Bronchial epithelial cell (primary cell): ENCODE data around the gene CCDC63. TPM values are rescaled to one million over a fixed set of nuclear protein-coding genes. Genes with fewer than 3 reads are reported as not detected.
"Not testable (repeated sequence)": the region's sequence is repeated elsewhere in the genome, so short reads cannot be mapped to it uniquely, and the experiment has no call there.

ENCODE experiments used
- DNase-seq: peaks from one replicate; pipeline ENCODE4 v3.0.0-alpha.2; 2010; ENCODE audit warnings: low read depth
- FAIRE-seq: peaks from 2 replicates; lab custom pipeline; 2011; peaks lifted over from hg19 to GRCh38; lab: Jason Lieb, UNC
- H3K27me3 ChIP-seq: 2 replicates; pipeline ENCODE4 v1.5.1; 2011; ENCODE audit warnings: low read length; ENCODE audit not compliant: control insufficient read depth, insufficient read depth
- H3K36me3 ChIP-seq: 2 replicates; pipeline ENCODE4 v1.5.1; 2011; ENCODE audit warnings: low read length; ENCODE audit not compliant: control insufficient read depth, insufficient read depth
- H3K4me3 ChIP-seq: 2 replicates; pipeline ENCODE4 v1.5.1; 2011; ENCODE audit warnings: mild to moderate bottlenecking, low read depth, low read length, control low read depth
- CTCF ChIP-seq: IDR thresholded peaks from 2 replicates; pipeline ENCODE4 v1.5.1; 2011; ENCODE audit warnings: mild to moderate bottlenecking, moderate library complexity, low read length, control low read depth, inconsistent platforms; ENCODE audit not compliant: insufficient read depth, severe bottlenecking
- total RNA-seq: library from RNA; depleted of rRNA; stranded (reverse); fragments of >200 nt; gene quantifications from 2 replicates; pipeline ENCODE4 v1.2.1, GENCODE V29; 2014

CCDC63 gene
- total RNA-seq, 1 donor from 2014 or later: not detected

- FAIRE-seq (no peak), DNase-seq (no peak)
- no peak for TF ChIP-seq CTCF
- Histone ChIP-seq H3K4me3 (no peak overlapping the region), H3K36me3 (no peaks in the 10 kb centered on the region), H3K27me3 (peaks cover 7% of the 10 kb centered on the region)
Observed at GRCh38 chr12:110850762-110851161, 4.0 kb downstream of the CCDC63 start.

- DNase-seq (no peak), FAIRE-seq (no peak)
- Histone ChIP-seq H3K4me3 (no peak overlapping the region), H3K36me3 (no peaks in the 10 kb centered on the region), H3K27me3 (peaks cover 4% of the 10 kb centered on the region)
- no peak for TF ChIP-seq CTCF
Observed at GRCh38 chr12:110853836-110854235, 7.0 kb downstream of the CCDC63 start.

- TF ChIP-seq CTCF: no peak
- DNase-seq: no peak
- no peak for FAIRE-seq
Observed at GRCh38 chr12:110856542-110856941, 9.8 kb downstream of the CCDC63 start.

GRCh38 chr12:110857528-110857927 is 10.7 kb downstream of the CCDC63 start:
- FAIRE-seq: no peak

More at GRCh38 chr12:110856542-110856941, 9.8 kb downstream of the CCDC63 start:
- H3K36me3 ChIP-seq: no peaks in the 10 kb centered on the region
- no peak overlapping the region for H3K4me3 ChIP-seq
- peaks cover 3% of the 10 kb centered on the region for H3K27me3 ChIP-seq

GRCh38 chr12:110857954-110858353 is 11.2 kb downstream of the CCDC63 start:
- H3K27me3 ChIP-seq, H3K4me3 ChIP-seq, DNase-seq, FAIRE-seq, H3K36me3 ChIP-seq: not testable (repeated sequence)

More at GRCh38 chr12:110857528-110857927, 10.7 kb downstream of the CCDC63 start:
- Histone ChIP-seq H3K36me3 (no peaks in the 10 kb centered on the region), H3K4me3 (no peak overlapping the region), H3K27me3 (peaks cover 4% of the 10 kb centered on the region)
- no peak for DNase-seq
- no peak for TF ChIP-seq CTCF

GRCh38 chr12:110858848-110859247 is 12.1 kb downstream of the CCDC63 start:
- peaks cover 2% of the 10 kb centered on the region for H3K27me3 ChIP-seq
- DNase-seq (no peak), FAIRE-seq (no peak)
- no peak for TF ChIP-seq CTCF
- H3K36me3 ChIP-seq: no peaks in the 10 kb centered on the region
- H3K4me3 ChIP-seq: no peak overlapping the region
